Testis (tissue), 3 donors: ENCODE results near the gene AIDA. TPM values are rescaled to one million over a fixed set of nuclear protein-coding genes. Genes with fewer than 3 reads are reported as not detected.

ENCODE experiments used
- DNase-seq: peaks from one replicate; pipeline ENCODE4 v3.0.0-alpha.2; 2019
- H3K27ac ChIP-seq, 2 donors: fragments of 200-600 bp; sonication (generic); one replicate each; pipeline ENCODE4 v1.5.1; 2019
- H3K27me3 ChIP-seq: fragments of 200-600 bp; sonication (generic); one replicate; pipeline ENCODE4 v1.5.1; 2019
- H3K36me3 ChIP-seq: fragments of 200-600 bp; sonication (generic); one replicate; pipeline ENCODE4 v1.5.1; 2017; ENCODE audit warnings: low read depth; ENCODE audit errors: missing control alignments
- H3K4me1 ChIP-seq: fragments of 200-600 bp; sonication (generic); one replicate; pipeline ENCODE4 v1.5.1; 2019
- H3K4me3 ChIP-seq, 2 donors: fragments of 200-600 bp; sonication (generic); one replicate each; pipeline ENCODE4 v1.5.1; 2017 to 2019
- H3K9me3 ChIP-seq: fragments of 200-600 bp; sonication (generic); one replicate; pipeline ENCODE4 v1.5.1; 2017
- POLR2A ChIP-seq: fragments of 450-650 bp; IDR thresholded peaks from one replicate; pipeline ENCODE4 v1.6.1; 2017; ENCODE audit warnings: antibody characterized with exemption, mild to moderate bottlenecking, moderate library complexity
- WGBS, 2 donors: methylation state at CpG; one replicate each; pipeline ENCODE4 v1.1.5; 2018; 5-methylcytosine and 5-hydroxymethylcytosine counted together
- intact Hi-C: fragments of 100-400 bp; cut with DNase I; formaldehyde crosslinking; loops from one replicate; pipeline ENCODE4 v1.15.1; 2023; ENCODE audit warnings: low total_unique reads
- polyA plus RNA-seq: library from polyadenylated mRNA; stranded (reverse); fragments of 350-450 nt; fragmentation: Illumina TruSeq; extraction: RNeasy Lipid Tissue Mini Kit (QIAGEN cat#74804); gene quantifications from one replicate; pipeline ENCODE4 v1.2.3, GENCODE V29; 2014; ENCODE audit warnings: low read depth, low replicate concordance; ENCODE audit not compliant: insufficient read depth
- total RNA-seq, 2 donors: library from RNA; depleted of rRNA; stranded (reverse); fragments of >200 nt; gene quantifications; one replicate each; pipeline ENCODE4 v1.2.3, GENCODE V29; 2016
- TF ChIP-seq, protein P1 (sequence below), 3 experiments: fragments of 450-650 bp in 2 of 3; fragments of 200-600 bp in 1 of 3; sonication (generic) in 1 of 3; IDR thresholded peaks; one replicate each; pipeline ENCODE4 v1.5.1; 2016 to 2019; ENCODE audit warnings: antibody characterized with exemption in 3 of 3, mild to moderate bottlenecking in 2 of 3, moderate library complexity in 1 of 3

The AIDA gene
- total and polyA plus RNA-seq, 3 donors from 2014 or later, result 66.8 to 83.5 (median 73.1) TPM

- DNase-seq, result no peak
- H3K36me3 ChIP-seq, result no peaks in the 10 kb centered on the region
- intact Hi-C loops, result no loop called here
- WGBS, 2 donors, result 85 to 93% methylated on average over 3 of the region's 3 CpGs
- H3K4me1 ChIP-seq, result no peaks in the 10 kb centered on the region
- H3K27ac ChIP-seq, result no peak overlapping the region
- no peaks in the 10 kb centered on the region for H3K9me3 ChIP-seq
- no peak for TF ChIP-seq POLR2A
- TF ChIP-seq, protein P1, sequence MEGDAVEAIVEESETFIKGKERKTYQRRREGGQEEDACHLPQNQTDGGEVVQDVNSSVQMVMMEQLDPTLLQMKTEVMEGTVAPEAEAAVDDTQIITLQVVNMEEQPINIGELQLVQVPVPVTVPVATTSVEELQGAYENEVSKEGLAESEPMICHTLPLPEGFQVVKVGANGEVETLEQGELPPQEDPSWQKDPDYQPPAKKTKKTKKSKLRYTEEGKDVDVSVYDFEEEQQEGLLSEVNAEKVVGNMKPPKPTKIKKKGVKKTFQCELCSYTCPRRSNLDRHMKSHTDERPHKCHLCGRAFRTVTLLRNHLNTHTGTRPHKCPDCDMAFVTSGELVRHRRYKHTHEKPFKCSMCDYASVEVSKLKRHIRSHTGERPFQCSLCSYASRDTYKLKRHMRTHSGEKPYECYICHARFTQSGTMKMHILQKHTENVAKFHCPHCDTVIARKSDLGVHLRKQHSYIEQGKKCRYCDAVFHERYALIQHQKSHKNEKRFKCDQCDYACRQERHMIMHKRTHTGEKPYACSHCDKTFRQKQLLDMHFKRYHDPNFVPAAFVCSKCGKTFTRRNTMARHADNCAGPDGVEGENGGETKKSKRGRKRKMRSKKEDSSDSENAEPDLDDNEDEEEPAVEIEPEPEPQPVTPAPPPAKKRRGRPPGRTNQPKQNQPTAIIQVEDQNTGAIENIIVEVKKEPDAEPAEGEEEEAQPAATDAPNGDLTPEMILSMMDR (IDR thresholded peaks at IDR 0.05), result no peak
- no peak overlapping the region for H3K4me3 ChIP-seq
- H3K27me3 ChIP-seq, result no peaks in the 10 kb centered on the region
Measured at GRCh38 chr1:222732216-222733159, 20.2 kb upstream of the AIDA start.

- Histone ChIP-seq H3K36me3 (no peaks in the 10 kb centered on the region), H3K27ac (no peak overlapping the region), H3K27me3 (no peaks in the 10 kb centered on the region), H3K4me3 (no peak overlapping the region), H3K4me1 (no peaks in the 10 kb centered on the region), H3K9me3 (no peaks in the 10 kb centered on the region)
- intact Hi-C loops, result no loop called here
- WGBS, 2 donors, result 92% methylated on average over 1 of the region's 1 CpG
- DNase-seq, result no peak
- TF ChIP-seq, protein P1 (IDR thresholded peaks at IDR 0.05), result no peak
- TF ChIP-seq POLR2A, result no peak
Measured at GRCh38 chr1:222730866-222731265, 18.6 kb upstream of the AIDA start.

DNA sequence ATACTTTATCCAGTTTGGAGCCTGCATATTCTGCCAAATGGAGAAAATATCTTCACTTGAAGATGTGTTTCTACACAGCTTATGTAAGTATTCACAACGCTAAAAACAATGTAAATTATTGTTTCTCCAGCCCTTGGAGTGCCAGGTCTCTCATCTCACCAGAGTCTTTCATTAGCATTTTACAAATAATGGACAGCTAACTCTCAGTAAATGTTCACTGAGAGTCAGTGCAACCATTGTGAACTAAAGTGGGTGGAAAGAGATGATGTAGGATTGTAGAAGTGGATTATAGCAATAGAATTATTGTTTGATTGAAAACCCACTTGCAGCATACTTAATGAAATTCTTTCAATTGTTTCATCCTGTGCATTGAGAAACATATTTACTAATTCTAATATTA, 16.5 kb upstream of the AIDA start:
- TF ChIP-seq POLR2A, result no peak
- TF ChIP-seq, protein P1 (IDR thresholded peaks at IDR 0.05), result no peak
- Histone ChIP-seq H3K4me3 (no peak overlapping the region), H3K27ac (no peak overlapping the region), H3K27me3 (no peaks in the 10 kb centered on the region), H3K4me1 (no peaks in the 10 kb centered on the region), H3K9me3 (no peaks in the 10 kb centered on the region), H3K36me3 (no peaks in the 10 kb centered on the region)
- no peak for DNase-seq
- intact Hi-C loops, result no loop called here
- 86 to 93% methylated on average over 1 of the region's 1 CpG for WGBS, 2 donors

DNA sequence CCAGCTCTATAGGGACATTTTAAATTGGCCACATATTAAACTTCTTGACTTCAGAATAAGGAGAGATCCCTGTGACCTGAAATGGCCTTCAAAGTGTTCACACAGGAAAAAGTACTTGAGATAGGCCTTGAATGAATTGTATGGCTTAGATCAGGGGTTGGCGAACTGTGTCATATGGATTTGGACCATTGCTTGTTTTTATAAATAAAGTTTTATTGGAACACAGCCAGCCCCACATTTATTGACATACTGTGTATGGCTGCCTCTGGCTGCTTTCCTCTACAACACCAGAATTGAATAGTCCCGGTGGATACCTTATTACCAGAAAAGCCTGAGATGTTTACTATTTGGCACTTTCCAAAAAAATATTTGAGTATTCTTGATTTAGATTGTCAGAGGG, 4.1 kb upstream of the AIDA start:
- intact Hi-C loops, result no loop called here
- Histone ChIP-seq H3K4me3 (no peak overlapping the region), H3K27me3 (no peaks in the 10 kb centered on the region), H3K27ac (no peak overlapping the region), H3K36me3 (no peaks in the 10 kb centered on the region), H3K9me3 (no peaks in the 10 kb centered on the region), H3K4me1 (no peaks in the 10 kb centered on the region)
- TF ChIP-seq, protein P1 (IDR thresholded peaks at IDR 0.05), result no peak
- 94 to 95% methylated on average over 2 of the region's 2 CpGs for WGBS, 2 donors
- no peak for DNase-seq
